Measurements from ENCODE around the gene CYP17A1.
"Not testable (repeated sequence)": the region's sequence is repeated elsewhere in the genome, so short reads cannot be mapped to it uniquely, and the experiment has no call there.

Gene CYP17A1

DNA sequence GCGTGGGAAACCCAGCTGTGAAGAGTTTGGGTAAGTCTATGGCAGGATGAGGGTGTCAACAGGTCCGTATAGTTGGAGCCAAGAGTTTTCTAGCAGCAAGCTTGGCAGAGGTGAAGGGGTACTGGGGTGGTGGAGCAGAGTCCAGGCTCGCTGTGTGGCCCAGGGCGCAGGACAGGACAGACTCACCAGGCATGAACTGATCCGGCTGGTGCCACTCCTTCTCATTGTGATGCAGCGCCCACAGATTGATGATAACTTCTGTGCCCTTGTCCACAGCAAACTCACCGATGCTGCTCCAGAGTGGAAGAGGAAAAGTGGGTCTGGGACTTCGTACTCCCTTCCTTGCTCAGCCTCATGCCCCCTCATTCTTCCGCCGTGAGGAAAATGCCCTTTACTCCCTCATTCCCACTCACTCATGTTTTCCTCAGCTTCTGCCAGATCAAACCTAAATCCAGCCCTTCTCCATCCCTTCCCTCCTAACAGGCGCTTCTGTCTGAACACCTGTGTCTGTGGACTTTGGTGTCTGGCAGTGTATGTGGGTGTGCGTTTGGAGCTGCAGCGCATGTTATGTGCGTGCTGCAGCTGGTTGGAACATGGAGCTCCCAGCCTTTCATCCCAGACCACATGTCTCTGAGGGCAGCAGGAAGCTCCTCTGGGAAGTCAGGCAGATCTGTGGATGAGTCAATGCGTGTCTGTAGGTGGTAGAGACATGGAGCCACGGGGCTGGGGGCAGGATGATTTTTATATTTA is 5.7 kb downstream of the CYP17A1 start:
- Mint-ChIP-seq H3K27ac (ENCODE audit: low read depth) (no peak overlapping the region), H3K4me1 (peaks cover 5% of the 10 kb centered on the region), H3K4me3 (no peak overlapping the region), H3K36me3 (ENCODE audit: insufficient read depth) (peaks cover 1% of the 10 kb centered on the region), H3K27me3 (peaks cover 7% of the 10 kb centered on the region), H3K9me3 (no peaks in the 10 kb centered on the region)
- DNase-seq (ENCODE audit: low spot score in 2 of 2) (no peak), ATAC-seq (replicated peaks; ENCODE audit: extremely low read depth, poor library complexity, severe bottlenecking) (no peak)

DNA sequence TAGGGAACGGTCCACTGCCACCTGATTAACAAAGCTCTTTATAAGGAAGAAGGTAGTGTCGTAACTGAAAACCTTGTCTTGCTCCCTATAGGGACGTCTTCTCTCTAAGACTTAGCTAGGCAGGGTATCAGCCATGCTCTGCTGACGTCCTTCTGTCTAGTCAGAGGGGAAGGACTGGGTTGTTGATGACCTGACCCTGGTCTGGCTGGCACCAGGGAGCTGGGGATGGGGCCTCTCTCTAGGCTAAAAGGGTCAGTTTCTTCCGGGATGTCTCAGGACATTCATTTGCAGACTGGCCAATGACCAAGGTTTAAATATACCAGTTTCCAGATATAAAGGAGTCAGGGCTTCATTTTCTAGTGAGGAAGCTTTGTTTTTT is 9.6 kb downstream of the CYP17A1 start:
- Mint-ChIP-seq H3K9me3 (no peaks in the 10 kb centered on the region), H3K4me3 (no peak overlapping the region), H3K27ac (ENCODE audit: low read depth) (no peak overlapping the region), H3K36me3 (ENCODE audit: insufficient read depth) (no peaks in the 10 kb centered on the region), H3K27me3 (no peaks in the 10 kb centered on the region), H3K4me1 (no peaks in the 10 kb centered on the region)
- ATAC-seq (replicated peaks; ENCODE audit: extremely low read depth, poor library complexity, severe bottlenecking) (no peak), DNase-seq (ENCODE audit: low spot score in 2 of 2) (no peak)

DNA sequence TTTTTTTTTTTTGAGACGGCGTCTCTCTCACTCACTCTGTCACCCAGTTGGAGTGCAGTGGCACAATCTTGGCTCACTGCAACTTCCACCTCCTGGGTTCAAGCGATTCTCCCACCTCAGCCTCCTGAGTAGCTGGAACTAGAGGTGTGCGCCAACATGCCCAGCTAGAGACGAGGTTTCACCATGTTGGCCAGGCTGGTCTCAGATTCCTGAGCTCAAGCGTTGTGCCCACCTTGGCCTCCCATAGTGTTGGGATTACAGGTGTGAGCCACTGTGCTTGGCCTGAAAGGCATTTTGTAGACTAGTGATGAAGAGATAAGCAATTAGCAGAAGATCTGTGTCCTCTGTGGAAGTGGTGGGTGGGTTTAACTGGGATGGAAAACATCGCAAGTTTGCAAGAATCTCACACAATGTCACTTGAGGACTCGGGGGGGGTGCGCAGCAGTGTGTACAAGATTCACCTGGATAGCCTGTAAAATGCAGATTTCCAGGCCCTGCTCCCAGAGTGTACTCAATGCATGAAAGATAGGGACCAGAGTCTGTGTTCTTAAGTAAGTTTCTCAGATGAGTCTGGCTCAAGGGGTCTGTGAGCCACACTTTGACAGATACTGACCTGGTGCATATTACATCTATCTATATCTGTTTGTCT is 10.9 kb downstream of the CYP17A1 start:
- DNase-seq (ENCODE audit: low spot score in 2 of 2) (no peak), ATAC-seq (replicated peaks; ENCODE audit: extremely low read depth, poor library complexity, severe bottlenecking) (no peak)
- no peaks in the 10 kb centered on the region for H3K36me3 Mint-ChIP-seq (ENCODE audit: insufficient read depth)
- no peaks in the 10 kb centered on the region for H3K27me3 Mint-ChIP-seq
- H3K27ac Mint-ChIP-seq (ENCODE audit: low read depth), result no peak overlapping the region
- H3K9me3 Mint-ChIP-seq, result no peaks in the 10 kb centered on the region
- H3K4me1 Mint-ChIP-seq, result no peaks in the 10 kb centered on the region
- no peak overlapping the region for H3K4me3 Mint-ChIP-seq

DNA sequence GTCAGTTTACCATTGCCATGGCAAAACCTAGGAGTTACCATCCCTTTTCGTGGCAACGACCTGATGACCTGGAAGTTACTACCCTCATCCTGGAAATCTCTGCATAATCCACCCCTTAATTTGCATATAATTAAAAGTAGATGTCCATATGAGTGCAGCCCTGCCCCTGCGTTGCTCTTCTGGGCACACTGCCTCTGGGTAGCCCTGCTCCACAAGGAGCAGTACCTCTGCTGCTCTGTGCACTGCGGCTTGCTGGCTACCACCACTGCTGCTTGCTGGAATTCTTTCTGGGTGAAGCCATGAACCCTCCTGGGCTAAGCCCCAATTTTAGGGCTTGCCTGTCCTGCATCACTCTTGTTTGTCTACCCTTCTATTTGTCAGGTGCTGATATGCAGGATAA is 12.5 kb downstream of the CYP17A1 start:
- DNase-seq (ENCODE audit: low spot score in 2 of 2), result no peak
- Mint-ChIP-seq H3K36me3 (ENCODE audit: insufficient read depth) (no peaks in the 10 kb centered on the region), H3K27ac (ENCODE audit: low read depth) (no peak overlapping the region), H3K4me3 (no peak overlapping the region), H3K27me3 (no peaks in the 10 kb centered on the region), H3K9me3 (no peaks in the 10 kb centered on the region), H3K4me1 (no peaks in the 10 kb centered on the region)
- no peak for ATAC-seq (replicated peaks; ENCODE audit: extremely low read depth, poor library complexity, severe bottlenecking)

DNA sequence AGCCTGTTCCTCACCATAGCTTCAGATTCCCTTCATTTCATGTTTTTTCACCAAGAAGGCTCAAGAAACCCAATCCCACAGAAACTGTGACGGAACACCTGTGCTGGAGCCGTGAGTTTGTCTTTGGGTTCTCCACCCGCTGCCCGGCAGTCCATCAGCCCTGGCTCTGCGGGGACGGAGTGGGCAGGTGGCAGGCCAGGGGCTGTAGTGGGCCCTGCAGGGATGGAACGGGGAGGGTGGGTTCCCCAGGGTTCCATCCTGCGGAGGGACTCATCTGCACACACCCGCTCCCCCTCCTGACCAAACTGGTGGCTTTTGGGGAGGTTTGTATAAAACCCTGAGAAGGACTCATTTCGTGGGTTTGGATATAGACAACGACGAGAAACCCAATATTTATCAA is 15.0 kb downstream of the CYP17A1 start:
- Mint-ChIP-seq H3K9me3 (no peaks in the 10 kb centered on the region), H3K4me3 (no peak overlapping the region), H3K27ac (ENCODE audit: low read depth) (peak overlapping the region; percentile 29), H3K36me3 (ENCODE audit: insufficient read depth) (no peaks in the 10 kb centered on the region), H3K4me1 (no peaks in the 10 kb centered on the region), H3K27me3 (no peaks in the 10 kb centered on the region)
- no peak for DNase-seq (ENCODE audit: low spot score in 2 of 2)
- ATAC-seq (replicated peaks; ENCODE audit: extremely low read depth, poor library complexity, severe bottlenecking), result no peak

DNA sequence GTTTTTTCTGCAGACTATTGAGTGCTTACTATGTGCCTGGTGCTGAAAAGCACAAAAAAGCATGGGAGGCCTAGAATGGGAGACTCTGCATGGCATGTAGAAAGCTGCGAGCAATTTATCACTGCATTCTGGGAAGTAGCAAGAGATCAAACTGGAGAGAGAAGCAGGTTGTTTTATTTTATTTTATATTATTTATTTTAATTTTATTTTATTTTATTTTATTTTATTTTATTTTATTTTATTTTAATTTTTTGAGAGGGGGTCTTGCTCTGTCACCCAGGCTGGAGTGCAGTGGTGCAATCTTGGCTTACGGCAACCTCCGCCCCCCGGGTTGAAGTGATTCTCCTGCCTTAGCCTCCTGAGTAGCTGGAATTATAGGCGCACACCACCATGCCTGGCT is 17.2 kb downstream of the CYP17A1 start:
- not testable (repeated sequence) for H3K36me3 Mint-ChIP-seq (ENCODE audit: insufficient read depth); H3K9me3 Mint-ChIP-seq; H3K4me3 Mint-ChIP-seq; DNase-seq (ENCODE audit: low spot score in 2 of 2); H3K27me3 Mint-ChIP-seq; H3K27ac Mint-ChIP-seq (ENCODE audit: low read depth); ATAC-seq (replicated peaks; ENCODE audit: extremely low read depth, poor library complexity, severe bottlenecking); H3K4me1 Mint-ChIP-seq

DNA sequence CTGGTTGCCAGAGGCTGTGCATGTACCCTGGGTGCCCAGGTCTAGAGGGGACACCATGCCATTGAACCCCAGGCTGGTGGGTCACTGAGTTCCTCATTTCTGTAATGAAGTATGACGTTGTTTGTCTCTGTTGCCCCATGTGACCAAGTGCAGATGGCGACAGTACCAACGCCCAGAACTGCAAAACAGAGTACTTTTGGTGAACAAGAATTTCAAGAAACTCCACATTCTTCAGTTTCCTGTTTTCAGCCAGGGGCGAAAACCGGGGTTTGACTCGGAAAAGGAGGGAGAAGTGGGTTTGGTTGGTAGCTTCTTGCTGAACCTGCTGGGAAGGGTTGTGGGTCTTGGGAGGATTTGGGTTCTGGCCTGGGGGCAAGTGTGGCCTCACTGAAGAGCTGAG is 18.2 kb downstream of the CYP17A1 start:
- Mint-ChIP-seq H3K9me3 (no peaks in the 10 kb centered on the region), H3K36me3 (ENCODE audit: insufficient read depth) (peaks cover 7% of the 10 kb centered on the region), H3K4me1 (no peaks in the 10 kb centered on the region), H3K27ac (ENCODE audit: low read depth) (no peak overlapping the region), H3K4me3 (no peak overlapping the region), H3K27me3 (no peaks in the 10 kb centered on the region)
- DNase-seq (ENCODE audit: low spot score in 2 of 2) (no peak), ATAC-seq (replicated peaks; ENCODE audit: extremely low read depth, poor library complexity, severe bottlenecking) (no peak)

DNA sequence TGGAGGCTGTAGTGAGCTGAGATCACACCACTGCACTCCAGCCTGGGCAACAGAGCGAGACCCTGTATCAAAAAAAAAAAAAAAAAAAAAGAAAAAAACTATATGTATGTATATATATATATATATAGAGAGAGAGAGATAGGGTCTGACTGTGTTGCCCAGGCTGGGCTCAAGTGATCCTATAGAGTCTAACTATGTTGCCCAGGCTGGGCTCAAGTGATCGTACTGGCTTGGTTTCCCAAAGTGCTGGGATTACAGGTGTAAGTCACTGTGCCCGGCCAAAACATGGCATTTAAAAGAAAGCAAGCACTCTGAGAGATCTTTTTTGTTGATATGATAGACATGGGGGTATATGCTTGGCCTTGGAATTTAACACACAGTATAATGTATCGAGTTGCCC is 20.0 kb downstream of the CYP17A1 start:
- H3K27me3 Mint-ChIP-seq, result no peaks in the 10 kb centered on the region
- H3K4me1 Mint-ChIP-seq, result peaks cover 6% of the 10 kb centered on the region
- peaks cover 21% of the 10 kb centered on the region for H3K36me3 Mint-ChIP-seq (ENCODE audit: insufficient read depth)
- H3K4me3 Mint-ChIP-seq, result no peak overlapping the region
- H3K9me3 Mint-ChIP-seq, result no peaks in the 10 kb centered on the region
- DNase-seq (ENCODE audit: low spot score in 2 of 2), result no peak
- H3K27ac Mint-ChIP-seq (ENCODE audit: low read depth), result no peak overlapping the region
- ATAC-seq (replicated peaks; ENCODE audit: extremely low read depth, poor library complexity, severe bottlenecking), result no peak

DNA sequence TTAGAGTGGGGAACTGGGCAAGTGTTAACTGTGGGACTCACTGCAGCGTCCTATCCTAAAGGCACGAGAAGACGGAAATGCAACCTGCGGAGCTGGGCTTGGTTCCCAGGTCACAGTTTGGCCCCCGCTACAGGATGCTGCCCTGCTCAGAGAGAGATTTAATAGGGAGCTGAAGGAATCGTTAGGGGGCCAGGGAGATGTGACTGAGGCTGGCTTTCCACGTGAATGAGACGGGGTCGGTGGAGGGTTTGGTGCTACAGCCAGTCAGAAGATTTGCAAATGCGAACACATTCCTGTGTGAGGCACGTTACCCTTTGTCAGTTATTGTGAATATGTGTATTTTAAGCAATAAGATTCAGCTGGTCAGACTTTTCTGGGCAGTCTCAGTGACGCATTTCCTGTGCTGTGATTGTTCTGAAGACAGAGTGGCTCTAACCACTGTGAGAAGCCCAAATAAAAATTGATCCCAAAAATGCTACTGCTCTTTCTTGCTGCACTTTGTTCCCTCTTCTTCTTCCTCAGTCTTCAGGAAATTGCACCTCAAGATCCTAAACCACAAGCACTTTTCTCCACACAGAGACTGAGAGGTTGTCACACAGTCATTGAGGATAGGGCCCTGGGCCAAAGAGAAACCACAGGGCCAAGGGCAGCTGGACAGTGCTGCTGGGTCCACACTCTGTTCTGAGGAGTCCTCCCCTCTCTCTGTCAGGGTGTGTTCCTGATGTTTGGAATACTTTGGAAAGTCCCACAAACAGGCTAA is 21.2 kb downstream of the CYP17A1 start:
- Mint-ChIP-seq H3K4me3 (no peak overlapping the region), H3K27me3 (no peaks in the 10 kb centered on the region), H3K4me1 (peaks cover 10% of the 10 kb centered on the region), H3K36me3 (ENCODE audit: insufficient read depth) (peaks cover 24% of the 10 kb centered on the region), H3K27ac (ENCODE audit: low read depth) (no peak overlapping the region), H3K9me3 (no peaks in the 10 kb centered on the region)
- DNase-seq (ENCODE audit: low spot score in 2 of 2), result no peak
- no peak for ATAC-seq (replicated peaks; ENCODE audit: extremely low read depth, poor library complexity, severe bottlenecking)

DNA sequence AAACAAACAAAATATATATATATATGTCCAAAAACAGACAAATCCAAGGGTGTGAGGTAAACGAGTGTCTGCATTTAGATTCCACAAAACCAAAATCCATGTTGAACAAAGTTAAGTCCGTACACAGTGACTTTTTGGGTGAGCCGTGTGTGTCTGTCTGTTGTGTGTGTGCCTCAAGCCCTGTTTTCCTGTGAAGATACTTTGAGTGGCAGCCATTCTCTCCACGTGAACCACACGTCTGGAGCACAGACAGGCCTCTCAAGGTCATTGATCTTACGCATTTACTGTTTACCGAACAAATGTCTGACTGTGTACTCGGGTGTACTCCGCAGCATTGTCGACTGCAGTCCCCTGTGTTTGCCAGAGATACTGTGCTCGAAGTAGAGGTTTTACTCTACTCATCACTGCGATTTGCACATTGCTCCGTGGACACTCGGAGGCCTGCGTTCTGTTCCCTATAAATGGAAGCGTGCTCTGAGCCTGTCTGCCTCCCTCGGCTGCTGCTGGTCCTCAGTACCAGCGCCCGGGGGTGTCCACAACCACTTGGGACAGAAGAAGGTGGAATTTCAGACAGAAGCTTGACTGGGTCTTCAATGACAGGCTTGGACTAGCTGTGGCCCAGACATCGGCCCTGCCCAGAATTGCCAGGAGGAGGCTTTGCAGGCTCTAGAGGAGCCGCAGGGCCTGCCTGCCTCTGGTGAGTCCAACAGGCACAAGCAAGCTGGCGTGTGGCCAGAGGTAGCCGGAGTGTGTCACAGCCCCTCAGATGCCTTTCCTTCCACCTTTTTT is 22.1 kb downstream of the CYP17A1 start:
- H3K9me3 Mint-ChIP-seq, result no peaks in the 10 kb centered on the region
- no peaks in the 10 kb centered on the region for H3K27me3 Mint-ChIP-seq
- DNase-seq (ENCODE audit: low spot score in 2 of 2) (no peak), ATAC-seq (replicated peaks; ENCODE audit: extremely low read depth, poor library complexity, severe bottlenecking) (no peak)
- H3K27ac Mint-ChIP-seq (ENCODE audit: low read depth), result no peak overlapping the region
- H3K4me1 Mint-ChIP-seq, result peaks cover 10% of the 10 kb centered on the region
- H3K4me3 Mint-ChIP-seq, result no peak overlapping the region
- H3K36me3 Mint-ChIP-seq (ENCODE audit: insufficient read depth), result peaks cover 29% of the 10 kb centered on the region

DNA sequence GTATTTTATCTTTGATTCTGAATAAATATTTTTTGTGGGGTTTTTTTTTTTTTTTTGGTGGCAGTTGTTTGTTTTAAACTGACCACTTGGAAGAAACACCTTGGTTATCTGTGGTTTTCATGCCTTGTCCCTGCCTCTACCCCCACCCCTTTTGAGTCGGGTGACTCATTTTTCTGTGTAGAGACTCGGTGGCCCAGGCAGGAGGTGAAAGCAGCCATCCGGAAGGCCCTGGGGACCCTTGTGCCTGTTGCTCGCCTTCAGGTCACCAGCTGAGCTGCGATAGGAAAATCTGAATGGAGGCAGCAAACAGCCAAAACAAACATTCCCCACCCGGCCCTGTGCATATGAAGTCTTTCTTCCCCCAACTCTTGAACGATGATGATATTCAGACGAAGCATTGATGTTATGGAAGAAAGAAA is 22.8 kb downstream of the CYP17A1 start:
- H3K27ac Mint-ChIP-seq (ENCODE audit: low read depth), result no peak overlapping the region
- H3K9me3 Mint-ChIP-seq, result no peaks in the 10 kb centered on the region
- ATAC-seq (replicated peaks; ENCODE audit: extremely low read depth, poor library complexity, severe bottlenecking), result no peak
- no peak for DNase-seq (ENCODE audit: low spot score in 2 of 2)
- no peak overlapping the region for H3K4me3 Mint-ChIP-seq
- H3K36me3 Mint-ChIP-seq (ENCODE audit: insufficient read depth), result peaks cover 32% of the 10 kb centered on the region
- H3K4me1 Mint-ChIP-seq, result peaks cover 10% of the 10 kb centered on the region
- no peaks in the 10 kb centered on the region for H3K27me3 Mint-ChIP-seq

DNA sequence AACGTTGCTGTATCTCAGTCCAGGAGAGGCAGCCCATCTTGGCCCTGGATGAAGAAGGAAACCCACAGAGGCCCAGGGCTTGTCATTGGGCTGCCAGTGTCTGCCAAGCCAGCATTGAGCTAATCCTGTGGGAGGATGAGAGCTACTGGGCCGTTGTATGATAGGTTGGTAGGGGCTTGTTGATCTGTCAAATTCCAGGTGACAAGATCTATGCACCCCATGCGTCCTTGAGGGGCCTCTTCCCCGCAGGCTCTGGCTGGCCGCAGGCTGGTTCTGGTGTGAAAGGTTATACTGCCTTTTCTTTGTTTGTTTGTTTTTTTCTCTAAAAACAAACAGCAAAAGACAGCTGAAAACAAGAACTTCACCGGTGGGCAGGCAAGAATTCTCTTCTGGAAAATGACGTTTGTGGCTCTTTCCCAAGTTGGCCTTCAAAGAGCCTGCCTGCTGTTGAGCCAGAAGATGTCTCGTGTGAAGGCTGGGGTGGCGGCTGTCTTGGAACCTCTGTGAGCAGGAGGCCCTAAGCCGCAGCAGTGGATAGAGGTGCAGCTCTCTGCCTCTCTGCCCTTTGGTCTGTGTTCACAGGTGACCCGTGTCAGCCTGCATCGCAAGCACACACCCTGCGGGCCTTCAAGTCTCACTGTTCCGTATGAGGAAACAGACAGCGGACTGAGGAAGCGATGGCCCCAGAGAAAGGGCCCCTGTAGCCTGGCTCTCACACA is 23.3 kb downstream of the CYP17A1 start:
- DNase-seq (ENCODE audit: low spot score in 2 of 2), result no peak
- Mint-ChIP-seq H3K9me3 (no peaks in the 10 kb centered on the region), H3K36me3 (ENCODE audit: insufficient read depth) (peaks cover 32% of the 10 kb centered on the region), H3K4me1 (peaks cover 10% of the 10 kb centered on the region), H3K27ac (ENCODE audit: low read depth) (no peak overlapping the region), H3K27me3 (no peaks in the 10 kb centered on the region), H3K4me3 (no peak overlapping the region)
- no peak for ATAC-seq (replicated peaks; ENCODE audit: extremely low read depth, poor library complexity, severe bottlenecking)

Data from central memory CD8-positive, alpha-beta T cell (primary cell).